ENCODE measurements around the gene MARVELD2. TPM values are rescaled to one million over a fixed set of nuclear protein-coding genes. Genes with fewer than 3 reads are reported as not detected.
A peak's percentile ranks its signal among the peaks of the same experiment; 100 is the strongest.

MARVELD2 gene
- total RNA-seq, 1 experiment from 2014 or later = 47.2 TPM

DNA sequence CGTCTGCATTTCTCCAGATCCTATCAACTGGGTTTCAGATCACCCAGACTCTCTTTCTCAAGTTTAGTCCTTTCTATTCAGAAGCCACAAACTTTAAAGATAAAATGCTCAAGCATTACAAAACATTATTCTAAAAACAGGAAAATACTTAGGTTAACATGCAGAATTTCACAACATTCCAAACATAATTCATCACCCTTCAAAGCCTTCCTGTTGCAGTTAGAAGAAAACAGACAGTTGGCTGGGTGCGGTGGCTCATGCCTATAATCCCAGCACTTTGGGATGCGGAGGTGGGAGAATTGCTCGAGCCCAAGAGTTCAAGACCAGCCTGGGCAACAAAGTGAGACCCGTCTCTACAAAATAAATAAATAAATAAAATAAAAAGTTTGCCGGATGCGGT lies 70.0 kb downstream of the MARVELD2 start:
- Mint-ChIP-seq H3K36me3 (ENCODE audit: insufficient read depth, unreplicated experiment) (no peaks in the 10 kb centered on the region), H3K4me3 (ENCODE audit: unreplicated experiment) (no peak overlapping the region), H3K27ac (ENCODE audit: unreplicated experiment) (no peak overlapping the region), H3K9me3 (ENCODE audit: unreplicated experiment) (no peaks in the 10 kb centered on the region), H3K27me3 (ENCODE audit: insufficient read depth, unreplicated experiment) (no peaks in the 10 kb centered on the region), H3K4me1 (ENCODE audit: low read depth, unreplicated experiment) (peaks cover 16% of the 10 kb centered on the region)
- ChIA-PET CTCF (no interaction called here), POLR2A (no interaction called here)
- no peaks in the 10 kb centered on the region for H3K36me3 ChIP-seq (ENCODE audit: control insufficient read depth, insufficient read depth, low read length)
- no peak overlapping the region for H3K4me3 ChIP-seq (ENCODE audit: low read depth, low read length)
- DNase-seq = no peak
- no peaks in the 10 kb centered on the region for H3K9me3 ChIP-seq
- intact Hi-C loops (cut with micrococcal nuclease; ENCODE audit: unreplicated experiment) = no loop called here
- TF ChIP-seq, protein P1, sequence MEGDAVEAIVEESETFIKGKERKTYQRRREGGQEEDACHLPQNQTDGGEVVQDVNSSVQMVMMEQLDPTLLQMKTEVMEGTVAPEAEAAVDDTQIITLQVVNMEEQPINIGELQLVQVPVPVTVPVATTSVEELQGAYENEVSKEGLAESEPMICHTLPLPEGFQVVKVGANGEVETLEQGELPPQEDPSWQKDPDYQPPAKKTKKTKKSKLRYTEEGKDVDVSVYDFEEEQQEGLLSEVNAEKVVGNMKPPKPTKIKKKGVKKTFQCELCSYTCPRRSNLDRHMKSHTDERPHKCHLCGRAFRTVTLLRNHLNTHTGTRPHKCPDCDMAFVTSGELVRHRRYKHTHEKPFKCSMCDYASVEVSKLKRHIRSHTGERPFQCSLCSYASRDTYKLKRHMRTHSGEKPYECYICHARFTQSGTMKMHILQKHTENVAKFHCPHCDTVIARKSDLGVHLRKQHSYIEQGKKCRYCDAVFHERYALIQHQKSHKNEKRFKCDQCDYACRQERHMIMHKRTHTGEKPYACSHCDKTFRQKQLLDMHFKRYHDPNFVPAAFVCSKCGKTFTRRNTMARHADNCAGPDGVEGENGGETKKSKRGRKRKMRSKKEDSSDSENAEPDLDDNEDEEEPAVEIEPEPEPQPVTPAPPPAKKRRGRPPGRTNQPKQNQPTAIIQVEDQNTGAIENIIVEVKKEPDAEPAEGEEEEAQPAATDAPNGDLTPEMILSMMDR (IDR thresholded peaks at IDR 0.05; ENCODE audit: insufficient read depth in 1 of 2, low read depth in 1 of 2, low read length in 1 of 2, severe bottlenecking in 1 of 2, unreplicated experiment in 1 of 2) = no peak
- no peaks in the 10 kb centered on the region for H3K27me3 ChIP-seq (replicated peaks; ENCODE audit: control insufficient read depth, insufficient read depth, low read length)
- no TSS peak for BruUV-seq (replicated peaks)
- H3K4me1 ChIP-seq = peaks cover 17% of the 10 kb centered on the region

DNA sequence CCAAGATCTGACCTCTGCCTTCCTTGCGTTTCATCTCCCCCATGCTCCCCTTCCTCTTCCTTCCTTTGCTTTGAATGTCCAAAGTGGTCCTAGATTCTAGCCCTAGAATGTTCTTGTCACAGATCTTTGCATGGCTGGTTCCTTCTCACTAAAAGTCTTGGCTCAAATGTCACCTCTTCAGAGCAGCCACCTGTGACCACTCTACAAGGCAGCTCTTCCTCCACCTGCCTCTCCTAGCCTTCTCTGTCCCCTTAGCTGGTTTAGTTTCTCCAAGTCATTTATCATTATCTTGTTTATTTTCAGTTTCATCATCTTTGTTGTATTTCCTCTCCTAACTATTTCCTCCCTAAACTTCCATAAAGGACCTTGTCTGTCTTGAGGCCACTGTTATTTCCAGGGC lies 70.6 kb downstream of the MARVELD2 start:
- no TSS peak for BruUV-seq (replicated peaks)
- no peaks in the 10 kb centered on the region for H3K36me3 Mint-ChIP-seq (ENCODE audit: insufficient read depth, unreplicated experiment)
- H3K36me3 ChIP-seq (ENCODE audit: control insufficient read depth, insufficient read depth, low read length) = no peaks in the 10 kb centered on the region
- no peaks in the 10 kb centered on the region for H3K9me3 ChIP-seq
- H3K4me1 Mint-ChIP-seq (ENCODE audit: low read depth, unreplicated experiment) = peaks cover 22% of the 10 kb centered on the region
- TF ChIP-seq, protein P1 (IDR thresholded peaks at IDR 0.05; ENCODE audit: insufficient read depth in 1 of 2, low read depth in 1 of 2, low read length in 1 of 2, severe bottlenecking in 1 of 2, unreplicated experiment in 1 of 2) = no peak
- POLR2A ChIA-PET = no interaction called here
- intact Hi-C loops (cut with micrococcal nuclease; ENCODE audit: unreplicated experiment) = no loop called here
- H3K4me3 ChIP-seq (ENCODE audit: low read depth, low read length) = no peak overlapping the region
- H3K4me1 ChIP-seq = peaks cover 18% of the 10 kb centered on the region
- no peak overlapping the region for H3K4me3 Mint-ChIP-seq (ENCODE audit: unreplicated experiment)
- H3K27me3 Mint-ChIP-seq (ENCODE audit: insufficient read depth, unreplicated experiment) = no peaks in the 10 kb centered on the region
- H3K27me3 ChIP-seq (replicated peaks; ENCODE audit: control insufficient read depth, insufficient read depth, low read length) = no peaks in the 10 kb centered on the region
- H3K9me3 Mint-ChIP-seq (ENCODE audit: unreplicated experiment) = no peaks in the 10 kb centered on the region
- CTCF ChIA-PET = no interaction called here
- peak overlapping the region; percentile 7 for H3K27ac Mint-ChIP-seq (ENCODE audit: unreplicated experiment)
- DNase-seq = no peak

DNA sequence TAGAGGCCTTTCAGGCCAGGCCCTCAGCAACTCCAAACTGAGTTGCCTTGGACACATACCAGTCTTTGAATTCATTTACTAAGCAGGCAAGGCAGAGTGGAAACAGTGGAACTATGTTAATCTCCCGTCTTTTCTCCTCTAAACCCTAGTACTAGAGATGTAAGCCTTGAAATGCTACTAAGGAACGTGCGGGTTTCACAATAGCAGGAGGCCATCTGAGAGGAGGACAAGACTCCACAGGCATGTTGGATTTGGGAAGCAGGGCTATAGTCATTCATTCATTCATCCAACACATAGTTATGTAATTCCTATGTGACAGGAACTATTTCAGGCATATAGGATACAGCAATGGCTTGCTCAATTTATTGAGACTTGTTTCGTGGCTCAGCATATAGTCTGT lies 74.3 kb downstream of the MARVELD2 start:
- H3K4me1 ChIP-seq = peaks cover 29% of the 10 kb centered on the region
- H3K9me3 ChIP-seq = no peaks in the 10 kb centered on the region
- TF ChIP-seq, protein P1 (IDR thresholded peaks at IDR 0.05; ENCODE audit: insufficient read depth in 1 of 2, low read depth in 1 of 2, low read length in 1 of 2, severe bottlenecking in 1 of 2, unreplicated experiment in 1 of 2) = no peak
- POLR2A ChIA-PET = no interaction called here
- intact Hi-C loops (cut with micrococcal nuclease; ENCODE audit: unreplicated experiment) = no loop called here
- CTCF ChIA-PET = no interaction called here
- no TSS peak for BruUV-seq (replicated peaks)
- Mint-ChIP-seq H3K4me3 (ENCODE audit: unreplicated experiment) (no peak overlapping the region), H3K27me3 (ENCODE audit: insufficient read depth, unreplicated experiment) (no peaks in the 10 kb centered on the region), H3K36me3 (ENCODE audit: insufficient read depth, unreplicated experiment) (peaks cover 20% of the 10 kb centered on the region), H3K9me3 (ENCODE audit: unreplicated experiment) (no peaks in the 10 kb centered on the region), H3K27ac (ENCODE audit: unreplicated experiment) (peak overlapping the region; percentile 50), H3K4me1 (ENCODE audit: low read depth, unreplicated experiment) (peaks cover 33% of the 10 kb centered on the region)
- no peaks in the 10 kb centered on the region for H3K27me3 ChIP-seq (replicated peaks; ENCODE audit: control insufficient read depth, insufficient read depth, low read length)
- no peaks in the 10 kb centered on the region for H3K36me3 ChIP-seq (ENCODE audit: control insufficient read depth, insufficient read depth, low read length)
- no peak overlapping the region for H3K4me3 ChIP-seq (ENCODE audit: low read depth, low read length)
- DNase-seq = peak in 1 of 2 experiments; percentile 16

All from Caco-2 (cell line).